Epidermal melanocyte (primary cell): ENCODE results near the gene RBM4B.

ENCODE experiments used
- DNase-seq: peaks from one replicate; pipeline ENCODE4 v3.0.0; 2011; ENCODE audit warnings: low spot score; ENCODE audit not compliant: insufficient read length

RBM4B gene

GRCh38 chr11:66707486-66707885 is 29.8 kb upstream of the RBM4B start:
- no peak for DNase-seq

- DNase-seq = no peak
Observed at GRCh38 chr11:66706989-66707388, 29.3 kb upstream of the RBM4B start.

GRCh38 chr11:66705587-66706335 is 28.1 kb upstream of the RBM4B start:
- no peak for DNase-seq

GRCh38 chr11:66704659-66705360 is 27.1 kb upstream of the RBM4B start:
- DNase-seq = no peak

- DNase-seq = no peak
Observed at GRCh38 chr11:66701432-66702240, 23.9 kb upstream of the RBM4B start.

GRCh38 chr11:66700742-66701141 is 23.1 kb upstream of the RBM4B start:
- no peak for DNase-seq

GRCh38 chr11:66700337-66700736 is 22.6 kb upstream of the RBM4B start:
- no peak for DNase-seq

GRCh38 chr11:66698491-66698890 is 20.8 kb upstream of the RBM4B start:
- no peak for DNase-seq

GRCh38 chr11:66697988-66698387 is 20.3 kb upstream of the RBM4B start:
- DNase-seq = no peak

GRCh38 chr11:66696146-66696545 is 18.5 kb upstream of the RBM4B start:
- no peak for DNase-seq

GRCh38 chr11:66694732-66695207 is 17.1 kb upstream of the RBM4B start:
- DNase-seq = peak; percentile 96

GRCh38 chr11:66694056-66694410 is 16.3 kb upstream of the RBM4B start:
- DNase-seq = no peak

- DNase-seq = no peak
Observed at GRCh38 chr11:66693356-66694055, 15.8 kb upstream of the RBM4B start.

- no peak for DNase-seq
Observed at GRCh38 chr11:66692871-66693331, 15.2 kb upstream of the RBM4B start.

GRCh38 chr11:66692446-66692845 is 14.8 kb upstream of the RBM4B start:
- DNase-seq = no peak

GRCh38 chr11:66691311-66691980 is 13.8 kb upstream of the RBM4B start:
- DNase-seq = no peak

GRCh38 chr11:66689661-66690590 is 12.2 kb upstream of the RBM4B start:
- no peak for DNase-seq

GRCh38 chr11:66688561-66689534 is 11.2 kb upstream of the RBM4B start:
- no peak for DNase-seq
